Panc1 (cell line): ENCODE results near the gene SDC3. TPM values are rescaled to one million over a fixed set of nuclear protein-coding genes. Genes with fewer than 3 reads are reported as not detected.

Source experiments
- ATAC-seq: fragments of 200-7000 bp; cut with Tn5 transposase; 2 replicates; pipeline ENCODE4 v1.9.1; 2020; ENCODE audit warnings: mild to moderate bottlenecking, moderate library complexity
- BruUV-seq: library from RNA; stranded (reverse); fragments of 400-500 nt; replicated peaks from 2 replicates; lab custom pipeline; 2021; lab: Mats Ljungman, UMichigan
- CTCF ChIA-PET: fragments of 300-600 bp; sonication (Branson Sonifier 250); formaldehyde crosslinking; loops from one replicate; lab custom pipeline; 2022; ENCODE audit warnings: antibody characterized with exemption; lab: Charles Lee
- POLR2A ChIA-PET: fragments of 300-600 bp; sonication (Branson Sonifier 250); formaldehyde crosslinking; loops from one replicate; lab custom pipeline; 2022; ENCODE audit warnings: antibody characterized with exemption; lab: Charles Lee
- DNase-seq: peaks from one replicate; pipeline ENCODE4 v3.0.0-alpha.2; 2010; ENCODE audit warnings: low read depth, low spot score
- H3K27ac ChIP-seq: 2 replicates; pipeline ENCODE4 v1.5.1; 2011; ENCODE audit warnings: mild to moderate bottlenecking, low read length, inconsistent platforms
- H3K27me3 ChIP-seq: fragments of 200-500 bp; sonication (Bioruptor generic); 2 replicates; pipeline ENCODE4 v1.6.0; 2014; ENCODE audit warnings: low read length, inconsistent platforms; ENCODE audit not compliant: control insufficient read depth, insufficient read depth
- H3K36me3 ChIP-seq: fragments of 200-500 bp; sonication (Bioruptor generic); 2 replicates; pipeline ENCODE4 v1.5.1; 2014; ENCODE audit warnings: inconsistent platforms, mild to moderate bottlenecking, low read length, moderate library complexity; ENCODE audit not compliant: control insufficient read depth, insufficient read depth
- H3K4me1 ChIP-seq: 2 replicates; pipeline ENCODE4 v1.5.1; 2011; ENCODE audit warnings: inconsistent platforms, mild to moderate bottlenecking, low read length, moderate library complexity; ENCODE audit not compliant: control insufficient read depth, insufficient read depth
- H3K4me3 ChIP-seq, 2 experiments: 2 replicates each; pipeline ENCODE4 v1.5.1; 2011 to 2012; ENCODE audit warnings: low read depth in 2 of 2, low read length in 2 of 2, mild to moderate bottlenecking in 2 of 2, inconsistent platforms in 1 of 2, moderate library complexity in 1 of 2
- H3K9me3 ChIP-seq: fragments of 200-500 bp; sonication (Bioruptor generic); 2 replicates; pipeline ENCODE4 v1.5.1; 2014; ENCODE audit warnings: low read depth, mild to moderate bottlenecking, inconsistent platforms, low read length, moderate library complexity; ENCODE audit not compliant: control insufficient read depth, insufficient read depth
- CTCF ChIP-seq: fragments of 450-650 bp; IDR thresholded peaks from 2 replicates; pipeline ENCODE4 v1.5.1; 2017; ENCODE audit warnings: mild to moderate bottlenecking
- POLR2AphosphoS5 ChIP-seq: IDR thresholded peaks from 2 replicates; pipeline ENCODE4 v1.6.1; 2012; ENCODE audit warnings: mild to moderate bottlenecking, low read depth, low read length, moderate library complexity
- REST ChIP-seq, 2 experiments: IDR thresholded peaks; 2 replicates each; pipeline ENCODE4 v1.6.1; 2011 to 2012; ENCODE audit warnings: low read depth in 2 of 2, control low read depth in 1 of 2, low read length in 1 of 2, mild to moderate bottlenecking in 1 of 2, moderate library complexity in 1 of 2; ENCODE audit not compliant: insufficient read depth in 1 of 2
- SIN3A ChIP-seq: IDR thresholded peaks from 2 replicates; pipeline ENCODE4 v1.6.1; 2012; ENCODE audit warnings: low read depth, mild to moderate bottlenecking, low read length, moderate library complexity, borderline replicate concordance; ENCODE audit not compliant: insufficient read depth
- TCF7L2 ChIP-seq: IDR thresholded peaks from 2 replicates; pipeline ENCODE4 v1.6.1; 2011; ENCODE audit warnings: mild to moderate bottlenecking, low read depth, low read length, inconsistent platforms
- in situ Hi-C: cut with HindIII; loops from 2 replicates; pipeline ENCODE4 v1.10.0; 2016; ENCODE audit warnings: low sequenced_read_pairs, low pct_unique_long_range_greater_than_20kb
- intact Hi-C: fragments of 100-400 bp; cut with micrococcal nuclease; formaldehyde crosslinking; loops from one replicate; pipeline ENCODE4 v1.10.0; 2022; ENCODE audit not compliant: unreplicated experiment
- total RNA-seq: library from RNA; stranded (reverse); gene quantifications from one replicate; pipeline ENCODE4 v1.2.1, GENCODE V29; 2021; ENCODE audit not compliant: unreplicated experiment

The SDC3 gene
- total RNA-seq, 1 experiment from 2014 or later = 36.1 TPM

- no TSS peak for BruUV-seq
- H3K4me3 ChIP-seq = no peak overlapping the region
- no peak for TF ChIP-seq REST (IDR thresholded peaks at IDR 0.05; ENCODE audit: insufficient read depth in 1 of 2, low read depth in 2 of 2, low read length in 1 of 2)
- TF ChIP-seq TCF7L2 = no peak
- no peak for TF ChIP-seq CTCF
- TF ChIP-seq POLR2AphosphoS5 = no peak
- no peak for TF ChIP-seq SIN3A
- no peak for ATAC-seq
- no peaks in the 10 kb centered on the region for H3K36me3 ChIP-seq
- ChIA-PET POLR2A (no interaction called here), CTCF (no interaction called here)
- no peak for DNase-seq
- in situ Hi-C loops (loop anchor here (25.0 kb wide), 1 partner anchor 90 kb away; the partner anchor contains the start of gene SDC3), intact Hi-C loops (no loop called here)
- H3K9me3 ChIP-seq = no peaks in the 10 kb centered on the region
- no peak overlapping the region for H3K27ac ChIP-seq
- no peaks in the 10 kb centered on the region for H3K27me3 ChIP-seq
- peaks cover 11% of the 10 kb centered on the region for H3K4me1 ChIP-seq
These were observed 86.6 kb downstream of the SDC3 start for GRCh38 chr1:30822006-30822405.

DNA sequence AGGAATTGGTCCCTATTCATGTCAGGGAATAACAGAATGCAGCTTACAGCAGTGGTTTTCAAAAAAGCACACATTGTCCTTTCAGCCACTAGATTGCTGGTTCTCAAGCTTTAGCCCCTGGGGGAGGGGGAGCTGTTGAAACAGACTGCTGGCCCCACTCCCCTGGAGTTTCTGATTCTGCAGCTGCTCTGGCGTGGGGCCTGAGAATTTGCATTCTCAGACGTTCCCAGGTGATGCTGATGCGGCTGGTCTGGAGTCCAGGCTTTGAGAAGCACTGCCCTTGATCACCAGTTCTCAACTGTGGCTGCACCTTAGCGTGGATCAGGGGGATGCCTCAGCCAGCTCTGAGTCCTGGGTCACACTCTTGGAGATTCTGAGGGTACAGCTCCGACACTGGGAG lies 88.3 kb downstream of the SDC3 start:
- Histone ChIP-seq H3K9me3 (no peaks in the 10 kb centered on the region), H3K27me3 (no peaks in the 10 kb centered on the region), H3K4me3 (no peak overlapping the region), H3K36me3 (no peaks in the 10 kb centered on the region), H3K27ac (no peak overlapping the region), H3K4me1 (peaks cover 16% of the 10 kb centered on the region)
- ChIA-PET POLR2A (no interaction called here), CTCF (no interaction called here)
- ATAC-seq = no peak
- in situ Hi-C loops = loop anchor here (25.0 kb wide), 1 partner anchor 92 kb away; the partner anchor contains the start of gene SDC3
- intact Hi-C loops = no loop called here
- no TSS peak for BruUV-seq
- no peak for DNase-seq
- no peak for TF ChIP-seq POLR2AphosphoS5
- TF ChIP-seq SIN3A = no peak
- TF ChIP-seq REST (IDR thresholded peaks at IDR 0.05; ENCODE audit: insufficient read depth in 1 of 2, low read depth in 2 of 2, low read length in 1 of 2) = no peak
- no peak for TF ChIP-seq CTCF
- TF ChIP-seq TCF7L2 = no peak

Other genes with a start within 250 kb of the SDC3 start
- 0.59 TPM for gene MATN1, start 185.2 kb downstream of the SDC3 start, total RNA-seq
- 1.9 TPM for gene LAPTM5, start 151.0 kb downstream of the SDC3 start, total RNA-seq
- gene PUM1, start 157.0 kb upstream of the SDC3 start, total RNA-seq = 109 TPM